Neural crest cell (in vitro differentiated cells): ENCODE data around the gene C1R. TPM values are rescaled to one million over a fixed set of nuclear protein-coding genes. Genes with fewer than 3 reads are reported as not detected.

Experiments used
- DNase-seq: peaks from one replicate; pipeline ENCODE4 v3.0.0; 2021; ENCODE audit warnings: low read depth, mixed read lengths, low spot score
- H3K27ac Mint-ChIP-seq: one replicate; pipeline ENCODE4 v1.8.0; 2021; ENCODE audit warnings: mild to moderate bottlenecking, mixed read lengths; ENCODE audit not compliant: unreplicated experiment
- H3K27me3 Mint-ChIP-seq: 2 replicates; pipeline ENCODE4 v1.8.0; 2021; ENCODE audit warnings: low read depth, mild to moderate bottlenecking, mixed read lengths
- H3K36me3 Mint-ChIP-seq: 2 replicates; pipeline ENCODE4 v1.8.0; 2021; ENCODE audit warnings: low read depth, mild to moderate bottlenecking, mixed read lengths
- H3K4me1 Mint-ChIP-seq: 2 replicates; pipeline ENCODE4 v1.8.0; 2021; ENCODE audit warnings: mixed read lengths
- H3K4me3 Mint-ChIP-seq: one replicate; pipeline ENCODE4 v1.8.0; 2021; ENCODE audit warnings: mild to moderate bottlenecking, mixed read lengths
- H3K9me3 Mint-ChIP-seq: 2 replicates; pipeline ENCODE4 v1.8.0; 2021; ENCODE audit warnings: mixed read lengths
- total RNA-seq: library from RNA; stranded (reverse); gene quantifications from 2 replicates; pipeline ENCODE4 v1.2.1, GENCODE V29; 2021
- TF ChIP-seq, protein P1 (sequence below): fragments of 200-600 bp; sonication (generic); conservative IDR thresholded peaks from 2 replicates; pipeline ENCODE4 v1.5.0; 2021; ENCODE audit warnings: antibody characterized with exemption, mild to moderate bottlenecking

The C1R gene
- total RNA-seq, 1 donor from 2014 or later: 4.0 TPM

DNA sequence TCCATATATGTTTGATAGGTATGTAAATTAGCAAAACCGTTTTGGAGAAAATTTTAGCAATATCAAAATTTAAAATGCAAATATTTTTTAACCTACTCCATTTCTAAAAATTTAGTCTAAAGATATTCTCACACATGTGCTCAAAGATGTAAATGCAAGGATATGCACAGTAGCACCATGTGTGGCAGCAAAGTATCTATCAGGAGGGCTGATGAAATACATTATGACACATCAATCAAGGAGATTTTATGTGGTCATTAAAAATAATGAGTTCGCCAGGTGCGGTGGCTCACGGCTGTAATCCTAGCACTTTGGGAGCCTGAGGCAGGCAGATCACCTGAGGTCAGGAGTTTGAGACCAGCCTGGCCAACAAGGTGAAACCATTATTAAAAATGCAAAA is 8.0 kb upstream of the C1R start:
- H3K27me3 Mint-ChIP-seq: no peaks in the 10 kb centered on the region
- TF ChIP-seq, protein P1, sequence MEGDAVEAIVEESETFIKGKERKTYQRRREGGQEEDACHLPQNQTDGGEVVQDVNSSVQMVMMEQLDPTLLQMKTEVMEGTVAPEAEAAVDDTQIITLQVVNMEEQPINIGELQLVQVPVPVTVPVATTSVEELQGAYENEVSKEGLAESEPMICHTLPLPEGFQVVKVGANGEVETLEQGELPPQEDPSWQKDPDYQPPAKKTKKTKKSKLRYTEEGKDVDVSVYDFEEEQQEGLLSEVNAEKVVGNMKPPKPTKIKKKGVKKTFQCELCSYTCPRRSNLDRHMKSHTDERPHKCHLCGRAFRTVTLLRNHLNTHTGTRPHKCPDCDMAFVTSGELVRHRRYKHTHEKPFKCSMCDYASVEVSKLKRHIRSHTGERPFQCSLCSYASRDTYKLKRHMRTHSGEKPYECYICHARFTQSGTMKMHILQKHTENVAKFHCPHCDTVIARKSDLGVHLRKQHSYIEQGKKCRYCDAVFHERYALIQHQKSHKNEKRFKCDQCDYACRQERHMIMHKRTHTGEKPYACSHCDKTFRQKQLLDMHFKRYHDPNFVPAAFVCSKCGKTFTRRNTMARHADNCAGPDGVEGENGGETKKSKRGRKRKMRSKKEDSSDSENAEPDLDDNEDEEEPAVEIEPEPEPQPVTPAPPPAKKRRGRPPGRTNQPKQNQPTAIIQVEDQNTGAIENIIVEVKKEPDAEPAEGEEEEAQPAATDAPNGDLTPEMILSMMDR: no peak
- no peak overlapping the region for H3K4me3 Mint-ChIP-seq
- H3K4me1 Mint-ChIP-seq: no peaks in the 10 kb centered on the region
- no peak overlapping the region for H3K27ac Mint-ChIP-seq
- no peaks in the 10 kb centered on the region for H3K9me3 Mint-ChIP-seq
- H3K36me3 Mint-ChIP-seq: peaks cover 2% of the 10 kb centered on the region
- no peak for DNase-seq

DNA sequence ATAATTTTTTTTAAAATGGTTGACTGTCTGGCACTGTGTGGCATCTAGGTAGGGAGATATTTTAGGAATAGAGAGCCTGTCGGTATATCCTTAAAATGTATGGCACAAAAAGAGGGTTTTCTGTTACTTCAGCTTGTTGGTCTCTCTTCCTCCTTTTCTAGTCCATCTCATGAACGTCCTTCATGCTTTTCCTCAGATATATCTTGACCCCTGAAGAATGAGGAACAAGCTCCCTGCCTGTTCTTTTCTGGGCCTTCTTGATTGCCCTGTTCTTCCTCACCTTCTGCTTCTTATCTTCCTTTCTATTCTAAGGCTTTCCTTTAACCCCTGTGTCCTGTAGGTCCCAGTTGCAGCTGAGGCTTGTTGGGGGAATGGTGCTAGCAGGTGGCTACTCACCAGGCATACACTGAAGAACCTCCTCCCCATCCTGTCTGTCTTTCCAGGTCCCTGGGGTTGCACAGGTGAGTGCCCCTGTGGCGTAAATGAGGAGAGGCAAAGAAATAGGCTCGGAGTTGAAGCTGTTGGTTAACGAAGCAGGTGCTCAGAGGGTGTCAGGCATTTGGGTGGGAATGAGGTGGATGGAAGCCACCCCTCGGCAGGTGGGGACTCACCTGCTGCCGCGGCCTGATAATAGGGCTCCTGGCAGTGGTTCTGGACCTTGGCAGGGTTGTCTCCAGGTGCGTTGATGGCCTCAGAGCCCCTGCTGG is 7.2 kb upstream of the C1R start:
- Mint-ChIP-seq H3K9me3 (no peaks in the 10 kb centered on the region), H3K27ac (no peak overlapping the region), H3K4me3 (no peak overlapping the region), H3K4me1 (no peaks in the 10 kb centered on the region), H3K36me3 (peaks cover 2% of the 10 kb centered on the region), H3K27me3 (no peaks in the 10 kb centered on the region)
- TF ChIP-seq, protein P1: no peak
- DNase-seq: no peak

DNA sequence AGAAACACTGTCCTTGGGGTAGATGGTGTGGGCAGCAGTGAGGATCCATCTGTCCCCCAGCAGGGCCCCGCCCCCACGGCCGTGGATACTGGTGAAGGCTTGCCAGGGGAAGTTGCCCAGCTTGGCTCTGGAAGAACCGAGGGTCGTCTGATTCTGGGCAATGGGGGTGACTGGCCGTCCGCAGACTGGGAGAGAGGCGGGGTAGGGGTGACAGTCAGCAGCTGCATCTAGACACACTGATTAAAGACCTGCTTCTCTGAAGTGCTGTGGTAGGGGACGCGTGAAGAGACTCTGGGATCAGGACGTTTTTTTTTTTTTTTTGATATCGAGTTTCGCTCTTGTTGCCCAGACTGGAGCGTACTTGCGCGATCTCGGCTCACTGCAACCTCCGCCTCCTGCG is 4.7 kb upstream of the C1R start:
- H3K27ac Mint-ChIP-seq: peak overlapping the region; percentile 19
- peaks cover 5% of the 10 kb centered on the region for H3K4me1 Mint-ChIP-seq
- no peaks in the 10 kb centered on the region for H3K27me3 Mint-ChIP-seq
- no peak for DNase-seq
- H3K36me3 Mint-ChIP-seq: peaks cover 2% of the 10 kb centered on the region
- TF ChIP-seq, protein P1: no peak
- H3K9me3 Mint-ChIP-seq: no peaks in the 10 kb centered on the region
- H3K4me3 Mint-ChIP-seq: no peak overlapping the region

DNA sequence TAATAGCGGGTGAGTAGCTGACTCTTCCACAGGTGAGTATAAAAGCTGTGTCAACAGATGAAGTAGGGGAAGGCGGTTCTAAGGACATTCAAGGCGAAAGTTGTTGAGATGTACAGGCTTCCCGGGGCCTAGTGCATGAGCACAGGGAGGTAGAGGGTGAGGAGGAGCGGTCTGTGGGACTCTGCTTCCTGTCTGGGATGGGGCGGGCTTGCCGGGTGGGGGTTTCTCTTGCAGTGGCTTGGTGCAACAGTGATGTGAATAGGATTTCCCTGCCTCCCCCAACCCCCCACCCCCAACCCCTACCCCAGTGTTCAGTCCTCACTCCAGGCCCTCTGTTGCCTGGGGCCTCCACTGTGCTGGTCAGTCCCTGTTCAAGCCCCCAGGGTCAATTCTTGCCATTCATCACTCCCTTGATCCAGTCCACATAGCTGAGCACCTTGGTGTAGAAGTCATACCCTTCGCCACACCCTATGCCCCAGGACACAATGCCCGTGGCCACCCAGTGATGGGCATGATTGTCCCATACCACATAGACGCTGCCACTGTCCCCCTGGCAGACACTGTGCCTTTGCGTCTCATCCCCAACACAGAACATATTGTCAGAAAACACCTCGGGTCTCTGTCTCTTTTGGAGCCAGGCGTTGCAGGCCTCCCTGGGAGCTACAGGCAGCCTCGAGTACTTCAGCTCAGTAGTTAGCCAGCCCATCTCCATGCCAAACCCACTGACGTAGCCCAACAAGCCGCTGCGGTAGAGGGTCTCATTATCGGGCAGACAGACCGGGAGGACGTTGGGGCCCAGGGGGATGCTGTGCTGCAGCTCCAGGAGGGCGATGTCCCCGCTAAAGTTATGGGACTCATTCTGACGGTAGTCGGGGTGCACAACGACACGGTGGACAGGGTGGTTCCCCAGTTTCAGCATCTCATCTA is 4.0 kb upstream of the C1R start:
- H3K27ac Mint-ChIP-seq: no peak overlapping the region
- H3K4me1 Mint-ChIP-seq: peaks cover 5% of the 10 kb centered on the region
- H3K27me3 Mint-ChIP-seq: no peaks in the 10 kb centered on the region
- no peak for DNase-seq
- TF ChIP-seq, protein P1: no peak
- H3K36me3 Mint-ChIP-seq: peaks cover 2% of the 10 kb centered on the region
- H3K4me3 Mint-ChIP-seq: no peak overlapping the region
- no peaks in the 10 kb centered on the region for H3K9me3 Mint-ChIP-seq

DNA sequence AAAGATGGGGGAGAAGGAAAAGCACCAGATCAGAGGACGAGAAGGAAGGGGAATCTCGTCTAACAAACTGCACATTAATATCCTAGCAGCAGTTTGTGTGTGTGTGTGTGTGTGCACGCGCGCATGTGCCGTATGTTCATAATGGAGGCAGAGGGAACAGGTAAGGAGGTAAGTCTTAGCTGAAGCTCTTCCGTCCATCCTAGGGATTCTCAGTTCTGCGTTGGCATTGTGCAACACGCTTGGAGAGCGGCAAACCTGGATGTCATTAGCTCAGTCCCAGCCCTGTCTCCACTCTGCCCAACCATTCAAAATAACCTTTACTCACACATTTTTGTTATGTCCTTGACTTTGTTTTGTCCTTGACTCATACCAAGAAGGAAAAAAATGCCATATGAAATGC is 1.6 kb upstream of the C1R start:
- Mint-ChIP-seq H3K27me3 (peaks cover 2% of the 10 kb centered on the region), H3K27ac (no peak overlapping the region), H3K4me1 (peaks cover 11% of the 10 kb centered on the region), H3K36me3 (peaks cover 2% of the 10 kb centered on the region), H3K9me3 (no peaks in the 10 kb centered on the region), H3K4me3 (no peak overlapping the region)
- no peak for DNase-seq
- TF ChIP-seq, protein P1: no peak
